MM.1S (cell line): ENCODE results near the gene C2CD2.

Source experiments
- EZH2 ChIP-seq: fragments of 300-600 bp; sonication (generic); optimal IDR thresholded peaks from 2 replicates; pipeline ENCODE3; 2017; ENCODE audit warnings: low read depth, mild to moderate bottlenecking, antibody characterized with exemption, low read length, mixed read lengths
- EZH2phosphoT487 ChIP-seq: fragments of 300-600 bp; sonication (generic); IDR thresholded peaks from 2 replicates; pipeline ENCODE4 v1.6.1; 2018; ENCODE audit warnings: antibody characterized with exemption, low read length
- TF ChIP-seq, protein P1 (sequence below): fragments of 300-600 bp; sonication (generic); IDR thresholded peaks from 2 replicates; pipeline ENCODE4 v1.5.1; 2016; ENCODE audit warnings: antibody characterized with exemption, low read length, mixed read lengths

GRCh38 chr21:41966872-41967621 is 13.2 kb upstream of the C2CD2 start:
- TF ChIP-seq, protein P1, sequence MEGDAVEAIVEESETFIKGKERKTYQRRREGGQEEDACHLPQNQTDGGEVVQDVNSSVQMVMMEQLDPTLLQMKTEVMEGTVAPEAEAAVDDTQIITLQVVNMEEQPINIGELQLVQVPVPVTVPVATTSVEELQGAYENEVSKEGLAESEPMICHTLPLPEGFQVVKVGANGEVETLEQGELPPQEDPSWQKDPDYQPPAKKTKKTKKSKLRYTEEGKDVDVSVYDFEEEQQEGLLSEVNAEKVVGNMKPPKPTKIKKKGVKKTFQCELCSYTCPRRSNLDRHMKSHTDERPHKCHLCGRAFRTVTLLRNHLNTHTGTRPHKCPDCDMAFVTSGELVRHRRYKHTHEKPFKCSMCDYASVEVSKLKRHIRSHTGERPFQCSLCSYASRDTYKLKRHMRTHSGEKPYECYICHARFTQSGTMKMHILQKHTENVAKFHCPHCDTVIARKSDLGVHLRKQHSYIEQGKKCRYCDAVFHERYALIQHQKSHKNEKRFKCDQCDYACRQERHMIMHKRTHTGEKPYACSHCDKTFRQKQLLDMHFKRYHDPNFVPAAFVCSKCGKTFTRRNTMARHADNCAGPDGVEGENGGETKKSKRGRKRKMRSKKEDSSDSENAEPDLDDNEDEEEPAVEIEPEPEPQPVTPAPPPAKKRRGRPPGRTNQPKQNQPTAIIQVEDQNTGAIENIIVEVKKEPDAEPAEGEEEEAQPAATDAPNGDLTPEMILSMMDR = no peak
- TF ChIP-seq EZH2 (no peak), EZH2phosphoT487 (no peak)
